GM06990 (cell line): Measurements from ENCODE around the gene LEFTY2.

Source experiments
- DNase-seq: peaks from one replicate; pipeline ENCODE4 v3.0.0-alpha.2; 2011; ENCODE audit not compliant: insufficient read length; ENCODE audit errors: extremely low read depth
- H3K27me3 ChIP-seq: replicated peaks from 2 replicates; pipeline ENCODE4 v1.6.0; 2011; ENCODE audit warnings: low read length; ENCODE audit not compliant: control insufficient read depth, insufficient read depth
- H3K36me3 ChIP-seq: 2 replicates; pipeline ENCODE4 v1.5.1; 2011; ENCODE audit warnings: low read length; ENCODE audit not compliant: control insufficient read depth, insufficient read depth
- H3K4me3 ChIP-seq: replicated peaks from 2 replicates; pipeline ENCODE4 v1.5.1; 2011; ENCODE audit warnings: low read depth, mild to moderate bottlenecking, control low read depth, low read length
- CTCF ChIP-seq: IDR thresholded peaks from 2 replicates; pipeline ENCODE4 v1.5.1; 2011; ENCODE audit warnings: low read length, control low read depth, mild to moderate bottlenecking, inconsistent platforms; ENCODE audit not compliant: insufficient read depth, poor library complexity, severe bottlenecking

The LEFTY2 gene

DNA sequence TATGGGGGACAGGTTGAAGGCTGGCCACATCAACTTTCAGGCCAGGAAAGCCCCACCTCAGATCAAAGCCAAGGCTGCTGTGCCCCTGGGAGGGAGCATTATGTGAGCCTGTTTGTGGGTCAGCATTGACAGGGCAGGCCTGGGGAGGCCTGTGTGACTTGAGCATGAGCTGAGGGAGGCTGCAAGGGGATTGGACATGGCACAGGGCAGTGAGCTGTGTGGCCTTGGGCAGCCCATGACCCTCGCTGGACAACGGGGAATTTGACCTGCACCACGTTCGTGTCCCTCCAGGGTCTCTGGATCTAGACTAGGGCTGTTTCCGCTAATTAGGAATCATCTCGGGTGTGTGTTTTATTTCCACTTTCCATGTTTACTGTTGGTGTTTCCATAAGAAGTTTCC lies 34.6 kb downstream of the LEFTY2 start:
- no peak overlapping the region for H3K4me3 ChIP-seq
- no peak for TF ChIP-seq CTCF
- H3K36me3 ChIP-seq: no peaks in the 10 kb centered on the region
- DNase-seq: no peak
- H3K27me3 ChIP-seq: no peaks in the 10 kb centered on the region

DNA sequence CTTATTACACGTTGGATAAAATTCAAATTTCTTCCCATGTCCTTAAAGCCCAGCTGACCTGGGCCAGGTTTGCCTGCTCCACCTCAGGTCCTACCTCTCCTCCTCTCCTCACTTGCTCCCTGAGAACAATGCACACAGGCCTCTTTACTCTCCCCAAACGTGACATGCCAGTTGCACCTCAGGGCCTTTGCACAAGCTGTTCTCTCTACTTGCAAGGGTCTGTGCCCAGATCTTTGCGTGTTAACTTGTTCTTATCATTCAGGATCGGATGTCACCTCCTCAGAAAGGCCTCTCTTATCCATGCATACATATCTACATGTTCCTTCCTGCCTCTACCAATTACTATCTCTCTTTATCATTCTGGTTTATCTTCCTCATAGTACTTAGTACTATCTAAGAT lies 37.4 kb downstream of the LEFTY2 start:
- no peak for TF ChIP-seq CTCF

DNA sequence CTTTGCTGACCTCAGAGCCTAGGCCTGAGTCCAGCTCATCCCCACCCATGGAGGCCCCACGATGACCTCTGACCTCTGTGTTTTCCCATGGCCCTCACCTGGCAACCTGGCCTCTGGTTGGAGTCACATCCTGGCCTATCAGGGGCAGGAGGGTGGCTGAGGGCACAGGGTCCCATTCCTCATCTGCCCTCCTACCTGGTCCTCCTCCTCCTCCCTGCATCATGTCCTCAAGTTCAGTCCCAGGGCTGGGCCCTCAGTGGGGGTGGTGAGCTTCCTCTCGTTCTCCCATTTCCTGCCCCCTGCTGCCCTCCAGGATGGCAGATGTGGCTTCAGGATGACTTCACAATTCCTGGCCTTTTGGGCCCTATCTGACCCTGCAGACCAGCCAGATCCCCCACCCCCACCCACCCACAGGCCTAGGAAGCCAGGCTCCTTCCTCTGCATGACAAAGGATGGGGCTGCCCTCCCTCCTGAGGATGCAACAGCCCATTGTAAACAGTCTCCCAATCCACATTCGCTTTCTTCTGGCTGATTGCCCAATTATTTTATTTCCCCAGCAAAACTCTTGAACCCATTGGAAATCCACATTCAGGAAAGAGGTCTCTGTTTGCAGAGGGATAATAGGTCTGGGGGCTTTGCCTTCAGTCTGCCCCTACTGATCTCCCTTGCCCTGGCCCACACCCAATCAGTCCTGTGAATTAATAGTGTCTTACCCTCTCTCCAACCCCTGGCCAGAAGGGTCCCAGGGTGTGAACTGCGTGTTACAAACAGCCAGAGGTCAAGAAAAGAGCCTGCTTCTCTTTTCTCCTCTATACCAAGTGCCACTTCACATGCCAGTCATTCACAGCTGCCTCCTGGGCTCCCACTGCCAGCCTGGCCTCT lies 41.7 kb downstream of the LEFTY2 start:
- Histone ChIP-seq H3K27me3 (no peaks in the 10 kb centered on the region), H3K4me3 (no peak overlapping the region), H3K36me3 (no peaks in the 10 kb centered on the region)
- no peak for DNase-seq
- TF ChIP-seq CTCF: no peak

More for the DNA sequence above, 37.4 kb downstream of the LEFTY2 start:
- Histone ChIP-seq H3K36me3 (no peaks in the 10 kb centered on the region), H3K4me3 (no peak overlapping the region), H3K27me3 (no peaks in the 10 kb centered on the region)
- DNase-seq: no peak

- H3K36me3 ChIP-seq: no peaks in the 10 kb centered on the region
- TF ChIP-seq CTCF: no peak
- no peak for DNase-seq
- no peaks in the 10 kb centered on the region for H3K27me3 ChIP-seq
- no peak overlapping the region for H3K4me3 ChIP-seq
These were observed 43.2 kb downstream of the LEFTY2 start for GRCh38 chr1:225897595-225898514.

- no peaks in the 10 kb centered on the region for H3K27me3 ChIP-seq
- no peaks in the 10 kb centered on the region for H3K36me3 ChIP-seq
- DNase-seq: peak; percentile 54
- H3K4me3 ChIP-seq: no peak overlapping the region
- TF ChIP-seq CTCF: no peak
These were observed 44.0 kb downstream of the LEFTY2 start for GRCh38 chr1:225896937-225897549.
